Kidney (tissue), 14 donors: ENCODE measurements around the gene RAD9A. TPM values are rescaled to one million over a fixed set of nuclear protein-coding genes. Genes with fewer than 3 reads are reported as not detected.

Experiments
- DNase-seq, 5 donors: peaks; one replicate each; pipeline ENCODE4 v3.0.0-alpha.2; 2013 to 2020
- FAIRE-seq: peaks from 2 replicates; lab custom pipeline; 2012; peaks lifted over from hg19 to GRCh38; lab: Jason Lieb, UNC
- H3K27ac ChIP-seq, 2 donors: one replicate each; pipeline ENCODE4 v1.7.0; 2013; ENCODE audit warnings: low read depth in 2 of 2, low read length in 2 of 2, inconsistent platforms in 1 of 2
- H3K27me3 ChIP-seq: one replicate; pipeline ENCODE4 v1.7.1; 2013; ENCODE audit warnings: low read length, inconsistent platforms; ENCODE audit not compliant: control insufficient read depth, insufficient read depth
- H3K36me3 ChIP-seq, 3 donors: one replicate each; pipeline versions ENCODE4 v1.7.0 to v1.7.1; 2013; ENCODE audit warnings: low read length in 3 of 3, control low read depth in 1 of 3, inconsistent platforms in 1 of 3; ENCODE audit not compliant: insufficient read depth in 3 of 3, control insufficient read depth in 2 of 3
- H3K4me1 ChIP-seq, 3 donors: one replicate each; pipeline versions ENCODE4 v1.7.0 to v1.7.1; 2013; ENCODE audit warnings: low read length in 3 of 3, inconsistent platforms in 1 of 3, low read depth in 1 of 3; ENCODE audit not compliant: control insufficient read depth in 2 of 3, insufficient read depth in 2 of 3
- H3K4me3 ChIP-seq, 3 donors: one replicate each; pipeline versions ENCODE4 v1.7.0 to v1.8.1; 2013; ENCODE audit warnings: low read length in 3 of 3, control low read depth in 1 of 3, inconsistent platforms in 1 of 3
- H3K9ac ChIP-seq, 3 donors: one replicate each; pipeline versions ENCODE4 v1.7.0 to v1.7.1; 2013; ENCODE audit warnings: low read length in 3 of 3, control low read depth in 1 of 3, inconsistent platforms in 1 of 3
- H3K9me3 ChIP-seq, 3 donors: one replicate each; pipeline versions ENCODE4 v1.7.0 to v1.7.1; 2013; ENCODE audit warnings: low read length in 3 of 3, control low read depth in 1 of 3, inconsistent platforms in 1 of 3; ENCODE audit not compliant: control insufficient read depth in 2 of 3, insufficient read depth in 1 of 3
- CTCF ChIP-seq: IDR thresholded peaks from 3 replicates; pipeline ENCODE4 v1.5.1; 2012; ENCODE audit warnings: mild to moderate bottlenecking, moderate library complexity, borderline replicate concordance; ENCODE audit not compliant: insufficient read depth; ENCODE audit errors: extremely low read depth
- intact Hi-C: fragments of 100-400 bp; cut with DNase I; formaldehyde crosslinking; loops from one replicate; pipeline ENCODE4 v1.11.1; 2022
- polyA plus RNA-seq: library from polyadenylated mRNA; stranded (reverse); fragments of 350-450 nt; fragmentation: Illumina TruSeq; extraction: RNeasy Lipid Tissue Mini Kit (QIAGEN cat#74804); gene quantifications from one replicate; pipeline ENCODE4 v1.2.3, GENCODE V29; 2014; ENCODE audit warnings: low read depth, low replicate concordance; ENCODE audit not compliant: insufficient read depth
- total RNA-seq: library from RNA; stranded (reverse); fragmentation: NEBNext Ultra II Directional; extraction: Animal tissue kit (Norgen Biotek cat#: 25700); gene quantifications from one replicate; pipeline ENCODE4 v1.2.1, GENCODE V29; 2021
- donor health status: control.
- donor health status: control.
- donor health status: control.
- donor health status: control.
- donor health status: control.
- donor health status: DM: yes; HTN: yes; CAD: no.
- donor health status: Normal renal cell carcinoma (clear cell type).

The RAD9A gene
- total and polyA plus RNA-seq, 2 donors from 2014 or later = 16.4 to 17.8 TPM

- intact Hi-C loops = no loop called here
- peaks cover 0 to 19% (median 2%) of the 10 kb centered on the region in 3 donors for H3K36me3 ChIP-seq
These were observed 6.3 kb downstream of the RAD9A start for GRCh38 chr11:67397986-67398660.

GRCh38 chr11:67398661-67399563, 7.1 kb downstream of the RAD9A start:
- FAIRE-seq = no peak
- peaks cover 0 to 19% (median 2%) of the 10 kb centered on the region in 3 donors for H3K36me3 ChIP-seq
- intact Hi-C loops = no loop called here
- no peak overlapping the region for H3K27ac ChIP-seq
- H3K27me3 ChIP-seq = no peaks in the 10 kb centered on the region
- H3K4me3 ChIP-seq = no peak overlapping the region
- no peak for TF ChIP-seq CTCF
- no peak for DNase-seq
- H3K9ac ChIP-seq = no peak overlapping the region
- no peaks in the 10 kb centered on the region for H3K9me3 ChIP-seq
- H3K4me1 ChIP-seq = peaks cover 0 to 17% (median 5%) of the 10 kb centered on the region in 3 donors

More at GRCh38 chr11:67397986-67398660, 6.3 kb downstream of the RAD9A start:
- DNase-seq (no peak), FAIRE-seq (no peak)
- Histone ChIP-seq H3K9ac (no peak overlapping the region), H3K9me3 (no peaks in the 10 kb centered on the region), H3K27ac (no peak overlapping the region), H3K4me1 (peaks cover 0 to 17% (median 5%) of the 10 kb centered on the region in 3 donors), H3K27me3 (no peaks in the 10 kb centered on the region), H3K4me3 (no peak overlapping the region)
- no peak for TF ChIP-seq CTCF

- no peaks in the 10 kb centered on the region for H3K27me3 ChIP-seq
- DNase-seq (no peak), FAIRE-seq (no peak)
- no peak overlapping the region for H3K27ac ChIP-seq
- TF ChIP-seq CTCF = no peak
- H3K36me3 ChIP-seq = peaks cover 0 to 19% (median 2%) of the 10 kb centered on the region in 3 donors
- H3K4me1 ChIP-seq = peaks cover 0 to 15% (median 5%) of the 10 kb centered on the region in 3 donors
- intact Hi-C loops = no loop called here
- H3K4me3 ChIP-seq = peak overlapping the region; percentile 5 to 83 (median 71)
- H3K9me3 ChIP-seq = no peaks in the 10 kb centered on the region
- peak overlapping the region; percentile 13 to 92 (median 90) for H3K9ac ChIP-seq
These were observed 8.6 kb downstream of the RAD9A start for GRCh38 chr11:67400251-67400941.
